B cell (primary cell): ENCODE measurements around the gene OGDH. TPM values are rescaled to one million over a fixed set of nuclear protein-coding genes. Genes with fewer than 3 reads are reported as not detected.

ENCODE experiments used
- ATAC-seq: fragments of 200-7000 bp; cut with Tn5 transposase; one replicate; pipeline ENCODE4 v1.10.0; 2021; ENCODE audit warnings: low read depth, mild to moderate bottlenecking, moderate number of reproducible peaks, moderate library complexity
- CTCF ChIA-PET: fragments of 350-600 bp; sonication (Branson Sonifier 250); formaldehyde crosslinking; loops from one replicate; lab custom pipeline; 2021; ENCODE audit warnings: antibody characterized with exemption, inconsistent platforms; lab: Charles Lee
- POLR2A ChIA-PET: fragments of 350-600 bp; sonication (Branson Sonifier 250); formaldehyde crosslinking; loops from one replicate; lab custom pipeline; 2021; ENCODE audit warnings: antibody characterized with exemption; lab: Charles Lee
- DNase-seq: peaks from one replicate; pipeline ENCODE4 v3.0.0; 2013
- H2AFZ ChIP-seq: 2 replicates; pipeline ENCODE4 v1.6.1; 2012; ENCODE audit warnings: mild to moderate bottlenecking, low read depth, low read length; ENCODE audit not compliant: insufficient read depth, poor library complexity, severe bottlenecking
- H3K27ac ChIP-seq, 2 donors: 1 replicate in 1 of 2; 2 replicates in 1 of 2; pipeline ENCODE4 v1.5.1; 2012 to 2013; ENCODE audit warnings: low read length in 2 of 2, mild to moderate bottlenecking in 2 of 2, moderate library complexity in 1 of 2
- H3K27me3 ChIP-seq, 4 experiments: fragments of 200-600 bp in 1 of 4; sonication (generic) in 1 of 4; replicated peaks in 1 of 4; 1 replicate in 2 of 4; 2 replicates in 2 of 4; pipeline versions ENCODE4 v1.6.1 to v1.7.0; 2013 to 2016; ENCODE audit warnings: low read length in 3 of 4, mild to moderate bottlenecking in 2 of 4, mixed read lengths in 1 of 4, moderate library complexity in 1 of 4; ENCODE audit not compliant: insufficient read depth in 4 of 4, control insufficient read depth in 3 of 4; ENCODE audit errors: control extremely low read depth in 1 of 4
- H3K36me3 ChIP-seq, 2 experiments: replicated peaks in 1 of 2; 1 replicate in 1 of 2; 2 replicates in 1 of 2; pipeline versions ENCODE4 v1.6.1 to v1.7.1; 2013; ENCODE audit warnings: low read length in 1 of 2; ENCODE audit not compliant: insufficient read depth in 2 of 2, control insufficient read depth in 1 of 2; ENCODE audit errors: control extremely low read depth in 1 of 2, extremely low read depth in 1 of 2
- H3K4me1 ChIP-seq, 2 donors: fragments of 200-600 bp in 1 of 2; sonication (generic) in 1 of 2; 1 replicate in 1 of 2; 2 replicates in 1 of 2; pipeline versions ENCODE4 v1.5.1 to v1.6.1; 2013 to 2017; ENCODE audit warnings: low read length in 2 of 2; ENCODE audit not compliant: control insufficient read depth in 2 of 2, insufficient read depth in 2 of 2
- H3K4me2 ChIP-seq: replicated peaks from 2 replicates; pipeline ENCODE3; 2012; ENCODE audit warnings: mild to moderate bottlenecking, low read depth, low read length; ENCODE audit not compliant: poor library complexity, severe bottlenecking
- H3K4me3 ChIP-seq, 5 experiments: fragments of 200-600 bp in 1 of 5; sonication (generic) in 1 of 5; 1 replicate in 3 of 5; 2 replicates in 2 of 5; pipeline versions ENCODE4 v1.5.1 to v1.7.0; 2011 to 2016; ENCODE audit warnings: low read length in 4 of 5, mild to moderate bottlenecking in 4 of 5, low read depth in 2 of 5, control low read depth in 1 of 5, moderate library complexity in 1 of 5; ENCODE audit not compliant: insufficient read depth in 1 of 5; ENCODE audit errors: control extremely low read depth in 1 of 5, extremely low read depth in 1 of 5
- H3K79me2 ChIP-seq: fragments of 200-600 bp; sonication (generic); one replicate; pipeline ENCODE4 v1.6.0; 2016; ENCODE audit warnings: low read length; ENCODE audit not compliant: control insufficient read depth, insufficient read depth
- H3K9ac ChIP-seq: fragments of 200-600 bp; sonication (generic); 2 replicates; pipeline ENCODE4 v1.6.1; 2017; ENCODE audit warnings: mild to moderate bottlenecking, low read length, moderate library complexity
- H3K9me3 ChIP-seq, 3 donors: one replicate each; pipeline versions ENCODE4 v1.6.1 to v1.7.1; 2013; ENCODE audit warnings: low read length in 2 of 3; ENCODE audit not compliant: control insufficient read depth in 2 of 3, insufficient read depth in 1 of 3; ENCODE audit errors: control extremely low read depth in 1 of 3
- H4K20me1 ChIP-seq: 2 replicates; pipeline ENCODE4 v1.6.0; 2012; ENCODE audit warnings: mild to moderate bottlenecking, low read length; ENCODE audit not compliant: insufficient read depth, control insufficient read depth, poor library complexity, severe bottlenecking
- H3K27ac Mint-ChIP-seq: one replicate; pipeline ENCODE4 v1.8.0; 2021; ENCODE audit warnings: mixed read lengths
- H3K27me3 Mint-ChIP-seq: one replicate; pipeline ENCODE4 v1.8.0; 2021; ENCODE audit warnings: mixed read lengths
- H3K4me1 Mint-ChIP-seq: one replicate; pipeline ENCODE4 v1.8.0; 2021; ENCODE audit warnings: mixed read lengths
- H3K4me3 Mint-ChIP-seq: one replicate; pipeline ENCODE4 v1.8.0; 2021; ENCODE audit warnings: mixed read lengths
- H3K9me3 Mint-ChIP-seq: one replicate; pipeline ENCODE4 v1.8.0; 2022; ENCODE audit warnings: mixed read lengths; ENCODE audit not compliant: insufficient read depth
- CTCF ChIP-seq: fragments of 200-600 bp; IDR thresholded peaks from one replicate; pipeline ENCODE4 v1.8.0; 2022; ENCODE audit warnings: antibody characterized with exemption, mild to moderate bottlenecking
- EZH2 ChIP-seq: IDR thresholded peaks from 2 replicates; pipeline ENCODE4 v1.6.1; 2012; ENCODE audit warnings: borderline replicate concordance, low read depth, mild to moderate bottlenecking, moderate library complexity, low read length; ENCODE audit not compliant: insufficient read depth, poor library complexity, severe bottlenecking
- WGBS: methylation state at CpG from one replicate; pipeline ENCODE4 v1.1.5; 2013; ENCODE audit warnings: missing lambda C conversion rate; ENCODE audit not compliant: insufficient coverage; 5-methylcytosine and 5-hydroxymethylcytosine counted together
- intact Hi-C: fragments of 100-400 bp; cut with micrococcal nuclease; formaldehyde crosslinking; loops from one replicate; pipeline ENCODE4 v1.10.0; 2022
- polyA plus RNA-seq: library from polyadenylated mRNA; depleted of rRNA; stranded (reverse); fragments of >200 nt; gene quantifications from 2 replicates; pipeline ENCODE4 v1.2.3, GENCODE V29; 2012
- total RNA-seq, 2 donors: library from RNA; stranded (reverse); fragments of 120-200 nt in 1 of 2; gene quantifications; 1 replicate in 1 of 2; 2 replicates in 1 of 2; pipeline versions ENCODE4 v1.2.3 to v1.2.4, GENCODE V29; 2013 to 2022

The OGDH gene
- total and polyA plus RNA-seq, 2 donors (not counting 1 experiment from before 2014, with no cell fraction given) = 42.6 to 80.2 TPM

- TF ChIP-seq CTCF (no peak), EZH2 (no peak)
- ATAC-seq (peak; percentile 92), DNase-seq (peak; percentile 100)
- peaks cover 37% of the 10 kb centered on the region for H3K79me2 ChIP-seq
- ChIA-PET POLR2A (interaction anchor here (0.6 to 2.2 kb wide), 10 partner anchors 8 to 445 kb away, joined by 3 to 12 read pairs (median 6); partner anchors contain the start of genes DDX56, H2AZ2, NUDCD3 and OGDH), CTCF (interaction anchor here (0.6 to 3.5 kb wide), 10 partner anchors 10 to 554 kb away, joined by 3 to 29 read pairs (median 4); partner anchors contain the start of gene H2AZ2)
- H3K27ac ChIP-seq = peak within 1 kb of the TSS; percentile 92 to 97
- WGBS = under 1% methylated on average over 70 of the region's 71 CpGs
- Mint-ChIP-seq H3K4me3 (peak within 1 kb of the TSS; percentile 96), H3K4me1 (peaks cover 28% of the 10 kb centered on the region), H3K27me3 (no peaks in the 10 kb centered on the region), H3K9me3 (no peaks in the 10 kb centered on the region), H3K27ac (peak within 1 kb of the TSS; percentile 99)
- intact Hi-C loops = loop anchor here (1.0 to 5.0 kb wide), 10 partner anchors 8 to 529 kb away; partner anchors contain the start of genes CCM2, H2AZ2, OGDH and PPIA
- peak within 1 kb of the TSS; percentile 96 for H3K9ac ChIP-seq
- peak within 1 kb of the TSS; percentile 98 for H3K4me2 ChIP-seq
- peak within 1 kb of the TSS; percentile 72 to 99 (median 88) for H3K4me3 ChIP-seq
- peak within 1 kb of the TSS; percentile 100 for H2AFZ ChIP-seq
- H3K36me3 ChIP-seq = peaks cover 0 to 34% of the 10 kb centered on the region in 2 experiments
- no peaks in the 10 kb centered on the region for H4K20me1 ChIP-seq
- H3K27me3 ChIP-seq = no peaks in the 10 kb centered on the region
- H3K9me3 ChIP-seq = no peaks in the 10 kb centered on the region
- peaks cover 21% of the 10 kb centered on the region in 2 donors for H3K4me1 ChIP-seq
Measured at GRCh38 chr7:44581879-44582603, 24.4 kb upstream of the OGDH start, which contains the start of gene TMED4. TSS of gene TMED4 (minus strand) at chr7:44582231. CDS start at chr7:44582206, 25 bp downstream.
